Spinal cord (tissue), 10 donors: Measurements from ENCODE around the gene ATP8B1. TPM values are rescaled to one million over a fixed set of nuclear protein-coding genes. Genes with fewer than 3 reads are reported as not detected.
A peak's percentile ranks its signal among the peaks of the same experiment; 100 is the strongest.
"Not testable (repeated sequence)": the region's sequence is repeated elsewhere in the genome, so short reads cannot be mapped to it uniquely, and the experiment has no call there.

Source experiments
- DNase-seq, 6 donors: peaks; one replicate each; pipeline versions ENCODE4 v3.0.0 to v3.0.0-alpha.2; 2013 to 2015; ENCODE audit warnings: low spot score in 6 of 6, low read depth in 4 of 6
- H3K27ac ChIP-seq: one replicate; pipeline ENCODE4 v1.5.1; 2013; ENCODE audit warnings: low read depth, low read length, control low read depth
- H3K27me3 ChIP-seq: one replicate; pipeline ENCODE4 v1.6.1; 2013; ENCODE audit warnings: low read length; ENCODE audit not compliant: control insufficient read depth, insufficient read depth
- H3K36me3 ChIP-seq: one replicate; pipeline ENCODE4 v1.6.1; 2013; ENCODE audit warnings: low read length; ENCODE audit not compliant: control insufficient read depth, insufficient read depth
- H3K4me1 ChIP-seq: one replicate; pipeline ENCODE4 v1.6.1; 2013; ENCODE audit warnings: low read length; ENCODE audit not compliant: control insufficient read depth, insufficient read depth
- H3K4me3 ChIP-seq: one replicate; pipeline ENCODE4 v1.5.1; 2013; ENCODE audit warnings: low read depth, low read length, control low read depth
- H3K9me3 ChIP-seq: one replicate; pipeline ENCODE4 v1.6.1; 2013; ENCODE audit warnings: low read length; ENCODE audit not compliant: control insufficient read depth, insufficient read depth
- WGBS: methylation state at CpG from one replicate; pipeline ENCODE4 v1.1.5; 2013; ENCODE audit warnings: missing lambda C conversion rate; ENCODE audit not compliant: insufficient coverage; 5-methylcytosine and 5-hydroxymethylcytosine counted together
- polyA plus RNA-seq, 2 donors: library from polyadenylated mRNA; unstranded; fragments of 120-200 nt; gene quantifications; one replicate each; pipeline ENCODE4 v1.2.1, GENCODE V29; 2013; ENCODE audit not compliant: insufficient read length in 2 of 2
- total RNA-seq, 2 donors: library from RNA; depleted of rRNA in 1 of 2; stranded (reverse); fragments of 120-200 nt in 1 of 2; fragments of >200 nt in 1 of 2; gene quantifications; one replicate each; pipeline versions ENCODE4 v1.2.3 to v1.2.4, GENCODE V29; 2013 to 2014
- donor health status: healthy.

ATP8B1 gene
- total and polyA plus RNA-seq, 4 donors, result 1.7 to 14.4 (median 7.7) TPM

DNA sequence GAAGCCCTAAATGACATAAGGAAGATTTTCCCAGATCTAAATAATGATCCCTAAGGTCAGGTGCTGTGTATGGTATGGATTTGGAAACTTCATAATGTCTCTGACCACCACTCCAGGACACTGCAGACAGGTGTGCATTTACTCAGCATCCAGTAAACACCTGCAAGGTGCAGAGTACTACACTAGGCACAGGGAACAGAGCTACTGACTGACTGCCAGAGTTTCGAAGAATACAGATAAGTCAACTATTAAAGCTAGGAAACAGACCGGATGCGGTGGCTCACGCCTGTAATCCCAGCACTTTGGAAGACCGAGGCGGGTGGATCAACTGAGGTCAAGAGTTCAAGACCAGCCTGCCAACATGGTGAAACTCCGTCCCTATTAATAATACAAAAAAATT, 65.0 kb downstream of the ATP8B1 start:
- no peaks in the 10 kb centered on the region for H3K4me1 ChIP-seq
- H3K4me3 ChIP-seq, result no peak overlapping the region
- H3K36me3 ChIP-seq, result no peaks in the 10 kb centered on the region
- no peaks in the 10 kb centered on the region for H3K27me3 ChIP-seq
- WGBS, result 96% methylated on average over 6 of the region's 7 CpGs
- H3K27ac ChIP-seq, result no peak overlapping the region
- no peak for DNase-seq
- H3K9me3 ChIP-seq, result no peaks in the 10 kb centered on the region

DNA sequence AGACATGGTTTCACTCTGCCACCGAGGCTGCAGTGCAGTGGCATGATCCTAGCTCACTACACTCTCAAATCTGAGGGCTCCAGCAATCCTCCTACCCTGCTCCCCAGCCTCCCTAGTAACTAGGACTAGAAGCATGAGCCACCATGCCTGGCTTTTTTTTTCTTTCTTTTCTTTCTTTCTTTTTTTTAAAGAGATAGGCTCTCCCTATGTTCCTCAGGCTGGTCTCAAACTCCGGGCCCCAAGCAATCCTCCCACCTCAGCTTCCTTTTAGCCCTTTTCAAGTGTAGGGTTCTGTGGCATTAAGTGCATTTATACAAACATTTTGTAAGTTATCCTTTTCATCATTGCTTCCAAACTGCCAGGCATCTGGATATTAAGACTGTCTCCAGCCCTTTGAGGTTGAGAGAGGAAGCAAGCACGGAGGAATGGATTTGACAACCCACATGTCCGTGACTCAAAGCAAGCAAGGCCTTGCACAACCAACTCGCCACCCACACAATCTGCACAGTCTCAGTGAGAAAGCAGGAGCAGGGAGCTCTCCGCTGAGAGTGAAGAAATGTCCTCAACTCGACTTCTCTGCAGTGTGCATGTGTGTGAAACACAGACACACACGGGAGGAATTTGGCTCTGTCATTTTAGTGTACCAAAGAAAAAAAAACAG, 65.6 kb downstream of the ATP8B1 start:
- no peaks in the 10 kb centered on the region for H3K4me1 ChIP-seq
- no peaks in the 10 kb centered on the region for H3K27me3 ChIP-seq
- WGBS, result 80% methylated on average over 2 of the region's 8 CpGs
- peak in 1 of 6 donors; percentile 9 for DNase-seq
- no peaks in the 10 kb centered on the region for H3K36me3 ChIP-seq
- no peak overlapping the region for H3K27ac ChIP-seq
- no peak overlapping the region for H3K4me3 ChIP-seq
- no peaks in the 10 kb centered on the region for H3K9me3 ChIP-seq

DNA sequence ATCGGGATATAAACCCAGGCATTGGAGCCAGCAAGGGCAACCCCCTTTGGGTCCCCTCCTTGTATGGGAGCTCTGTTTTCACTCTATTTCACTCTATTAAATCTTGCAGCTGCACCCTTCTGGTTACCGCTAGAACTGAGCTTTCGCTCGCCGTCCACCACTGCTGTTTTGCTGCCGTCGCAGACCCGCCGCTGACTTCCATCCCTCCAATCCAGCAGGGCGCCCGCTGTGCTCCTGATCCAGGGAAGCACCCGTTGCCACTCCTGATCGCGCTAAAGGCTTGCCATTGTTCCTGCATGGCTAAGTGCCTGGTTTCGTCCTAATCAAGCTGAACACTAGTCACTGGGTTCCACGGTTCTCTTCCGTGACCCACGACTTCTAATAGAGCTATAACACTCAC, 68.1 kb downstream of the ATP8B1 start:
- not testable (repeated sequence) for H3K9me3 ChIP-seq, H3K36me3 ChIP-seq, H3K27me3 ChIP-seq, H3K4me3 ChIP-seq, DNase-seq, H3K27ac ChIP-seq, H3K4me1 ChIP-seq
- 97% methylated on average over 17 of the region's 18 CpGs for WGBS

DNA sequence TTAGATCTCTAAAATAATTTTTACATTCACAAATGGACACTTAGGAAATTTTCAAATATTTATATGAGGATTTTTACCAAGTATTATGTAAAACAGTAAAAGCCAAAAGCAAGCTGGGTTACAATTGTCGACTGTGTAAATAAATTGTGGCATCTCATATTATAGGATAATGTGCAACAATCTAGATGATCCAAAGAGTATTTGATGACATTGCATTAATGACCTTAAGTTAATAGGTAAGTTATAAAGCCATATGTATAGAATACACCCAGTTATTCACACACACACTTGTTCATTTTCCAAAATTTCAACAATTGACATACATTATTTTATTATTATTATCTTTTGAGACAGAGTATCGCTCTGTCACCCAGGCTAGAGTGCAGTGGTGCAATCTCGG, 69.3 kb downstream of the ATP8B1 start:
- Histone ChIP-seq H3K27me3 (no peaks in the 10 kb centered on the region), H3K27ac (no peak overlapping the region), H3K4me1 (no peaks in the 10 kb centered on the region), H3K4me3 (no peak overlapping the region), H3K9me3 (no peaks in the 10 kb centered on the region), H3K36me3 (no peaks in the 10 kb centered on the region)
- no peak for DNase-seq
- WGBS, result no CpG with 5 or more reads among the region's 3 CpGs

DNA sequence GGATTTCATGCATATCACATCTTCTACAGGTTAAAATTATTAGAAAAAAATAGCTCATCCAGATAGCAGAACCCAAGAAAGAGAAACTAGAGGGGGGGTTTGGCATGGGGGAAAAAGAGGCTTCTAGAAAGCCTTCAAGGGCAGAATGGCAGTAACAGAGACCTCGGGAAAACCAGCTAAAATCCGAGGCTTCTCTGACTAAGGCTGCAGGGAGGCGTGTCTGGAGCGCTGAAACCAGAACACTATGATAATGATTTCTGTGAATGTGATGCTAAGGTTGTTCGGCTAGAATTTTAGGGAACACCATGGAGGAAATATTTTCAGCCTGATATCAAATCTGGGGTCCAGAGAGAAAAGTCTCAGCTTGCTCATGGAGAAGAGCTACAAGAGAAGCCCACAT, 73.0 kb downstream of the ATP8B1 start:
- H3K36me3 ChIP-seq, result no peaks in the 10 kb centered on the region
- H3K27me3 ChIP-seq, result no peaks in the 10 kb centered on the region
- H3K4me1 ChIP-seq, result no peaks in the 10 kb centered on the region
- no peaks in the 10 kb centered on the region for H3K9me3 ChIP-seq
- H3K27ac ChIP-seq, result no peak overlapping the region
- no peak overlapping the region for H3K4me3 ChIP-seq
- DNase-seq, result no peak
- 84% methylated on average over 5 of the region's 5 CpGs for WGBS

DNA sequence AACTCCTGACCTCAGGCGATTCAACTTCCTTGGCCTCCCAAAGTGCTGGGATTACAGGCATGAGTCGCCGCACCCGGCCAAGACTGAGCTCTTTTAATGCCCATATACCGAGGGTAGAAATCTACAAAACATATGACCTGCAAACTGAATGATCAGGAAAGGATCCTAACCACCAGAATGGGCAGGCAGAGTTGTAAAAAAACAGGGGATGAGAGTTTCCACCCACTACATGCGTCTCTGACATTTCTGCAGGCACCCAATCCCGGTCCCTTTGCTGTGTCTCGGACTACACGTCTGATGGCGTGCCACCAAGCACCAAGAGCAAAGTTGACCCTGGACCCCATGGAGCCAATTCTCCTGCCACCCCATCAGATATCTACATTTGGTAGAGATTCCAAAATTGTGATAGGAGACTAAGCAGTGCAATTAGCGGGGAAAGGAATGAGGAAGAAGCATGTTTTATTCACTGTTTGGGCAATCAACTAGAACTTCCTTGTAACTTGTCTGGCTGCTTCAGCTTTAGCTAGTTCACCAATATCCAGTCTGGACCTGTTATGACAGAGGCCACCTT, 74.1 kb downstream of the ATP8B1 start:
- H3K4me3 ChIP-seq, result no peak overlapping the region
- no peak for DNase-seq
- 36% methylated on average over 5 of the region's 11 CpGs for WGBS
- no peaks in the 10 kb centered on the region for H3K36me3 ChIP-seq
- no peaks in the 10 kb centered on the region for H3K9me3 ChIP-seq
- no peaks in the 10 kb centered on the region for H3K4me1 ChIP-seq
- H3K27me3 ChIP-seq, result no peaks in the 10 kb centered on the region
- H3K27ac ChIP-seq, result no peak overlapping the region

DNA sequence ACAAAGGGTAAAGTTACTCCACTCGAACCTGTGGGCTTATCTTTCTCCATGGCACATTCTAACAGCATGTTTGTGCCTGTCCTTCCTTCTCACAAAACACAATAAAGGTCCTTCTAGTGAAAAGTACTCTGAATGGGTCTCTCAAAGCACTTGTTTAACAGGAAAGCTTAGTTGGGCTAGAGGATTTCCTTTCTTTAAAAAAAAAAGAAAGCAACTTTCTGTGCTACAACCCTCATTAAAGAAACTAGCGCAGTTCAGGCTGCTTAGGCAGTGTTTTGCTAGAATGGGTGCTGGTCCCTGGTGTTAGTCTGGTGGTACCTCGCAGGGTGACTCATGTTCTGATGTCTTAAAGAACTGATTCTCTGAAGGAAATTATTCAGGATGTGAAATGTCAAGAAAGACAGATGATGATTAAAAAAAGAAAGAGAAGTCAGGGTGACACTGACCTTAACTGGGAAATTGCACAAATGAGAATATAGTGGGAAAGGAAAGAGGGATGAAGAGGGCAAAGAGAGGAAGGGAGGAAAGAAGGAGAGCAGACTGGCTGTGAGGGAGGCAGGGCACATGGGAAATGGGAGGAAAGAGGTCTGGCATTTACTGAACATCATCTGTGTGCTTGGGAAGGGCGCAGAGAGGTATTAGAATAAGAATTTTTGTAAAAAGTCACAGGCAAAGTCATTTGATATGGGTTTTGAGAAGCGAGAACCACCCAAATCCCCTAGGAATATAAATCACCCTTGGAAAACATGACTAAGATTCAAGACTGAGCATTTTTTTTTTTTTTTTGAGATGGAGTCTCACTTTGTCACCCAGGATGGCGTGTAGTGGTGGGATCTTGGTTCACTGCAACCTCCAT, 74.9 kb downstream of the ATP8B1 start:
- no peaks in the 10 kb centered on the region for H3K36me3 ChIP-seq
- H3K27ac ChIP-seq, result no peak overlapping the region
- 100% methylated on average over 2 of the region's 6 CpGs for WGBS

DNA sequence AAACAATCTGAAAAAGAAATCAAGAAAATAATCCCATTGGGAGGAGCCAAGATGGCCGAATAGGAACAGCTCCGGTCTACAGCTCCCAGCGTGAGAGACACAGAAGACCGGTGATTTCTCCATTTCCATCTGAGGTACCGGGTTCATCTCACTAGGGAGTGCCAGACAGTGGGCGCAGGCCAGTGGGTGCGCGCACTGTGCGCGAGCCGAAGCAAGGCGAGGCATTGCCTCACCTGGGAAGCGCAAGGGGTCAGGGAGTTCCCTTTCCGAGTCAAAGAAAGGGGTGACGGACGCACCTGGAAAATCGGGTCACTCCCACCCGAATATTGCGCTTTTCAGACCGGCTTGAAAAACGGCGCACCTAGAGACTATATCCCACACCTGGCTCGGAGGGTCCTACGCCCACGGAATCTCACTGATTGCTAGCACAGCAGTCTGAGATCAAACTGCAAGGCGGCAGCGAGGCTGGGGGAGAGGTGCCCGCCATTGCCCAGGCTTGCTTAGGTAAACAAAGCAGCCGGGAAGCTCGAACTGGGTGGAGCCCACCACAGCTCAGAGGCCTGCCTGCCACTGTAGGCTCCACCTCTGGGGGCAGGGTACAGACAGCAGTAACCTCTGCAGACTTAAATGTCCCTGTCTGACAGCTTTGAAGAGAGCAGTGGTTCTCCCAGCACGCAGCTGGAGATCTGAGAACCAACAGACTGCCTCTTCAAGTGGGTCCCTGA, 83.7 kb downstream of the ATP8B1 start:
- H3K4me3 ChIP-seq, H3K4me1 ChIP-seq, H3K9me3 ChIP-seq, H3K36me3 ChIP-seq, H3K27ac ChIP-seq, DNase-seq, H3K27me3 ChIP-seq: not testable (repeated sequence)
- 91% methylated on average over 12 of the region's 31 CpGs for WGBS

More for the DNA sequence above, 74.9 kb downstream of the ATP8B1 start:
- H3K27me3 ChIP-seq, result no peaks in the 10 kb centered on the region
- no peak overlapping the region for H3K4me3 ChIP-seq
- no peaks in the 10 kb centered on the region for H3K9me3 ChIP-seq
- no peak for DNase-seq
- H3K4me1 ChIP-seq, result no peaks in the 10 kb centered on the region

DNA sequence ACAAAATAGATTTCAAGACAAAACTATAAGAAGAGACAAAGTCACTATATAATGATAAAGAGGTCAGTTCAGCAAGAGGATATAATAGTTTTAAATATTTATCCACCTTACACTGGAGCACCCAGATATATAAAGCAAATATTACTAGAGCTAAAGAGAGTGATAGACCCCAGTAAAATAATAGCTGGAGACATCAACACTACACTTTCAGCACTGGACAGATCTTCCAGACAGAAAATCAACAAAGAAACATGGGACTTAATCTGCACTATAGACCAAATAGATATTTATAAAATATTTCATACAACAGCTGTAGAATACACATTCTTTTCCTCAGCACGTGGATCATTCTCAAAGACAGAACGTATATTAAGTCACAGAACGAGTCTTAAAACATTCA, 86.6 kb downstream of the ATP8B1 start:
- H3K36me3 ChIP-seq, result no peaks in the 10 kb centered on the region
- DNase-seq, result no peak
- H3K4me3 ChIP-seq, result no peak overlapping the region
- H3K27ac ChIP-seq, result no peak overlapping the region
- peaks cover 2% of the 10 kb centered on the region for H3K9me3 ChIP-seq
- peaks cover 12% of the 10 kb centered on the region for H3K4me1 ChIP-seq
- no CpG with 5 or more reads among the region's 3 CpGs for WGBS
- no peaks in the 10 kb centered on the region for H3K27me3 ChIP-seq
